H1 (cell line): ENCODE measurements around the gene DPF1. TPM values are rescaled to one million over a fixed set of nuclear protein-coding genes. Genes with fewer than 3 reads are reported as not detected.
A peak's percentile ranks its signal among the peaks of the same experiment; 100 is the strongest.

Experiments used
- CTCF ChIA-PET: fragments of 300-600 bp; sonication (Branson Sonifier 250); formaldehyde crosslinking; loops from one replicate; lab custom pipeline; 2021; ENCODE audit not compliant: partially characterized antibody; lab: Charles Lee
- POLR2A ChIA-PET: fragments of 300-600 bp; sonication (Branson Sonifier 250); formaldehyde crosslinking; loops from one replicate; lab custom pipeline; 2021; ENCODE audit warnings: inconsistent platforms; ENCODE audit not compliant: partially characterized antibody; lab: Charles Lee
- DNase-seq, 2 experiments: peaks; one replicate each; pipeline versions ENCODE4 v3.0.0 to v3.0.0-alpha.2; 2010 to 2022; ENCODE audit warnings: low spot score in 2 of 2, low read depth in 1 of 2, mixed read lengths in 1 of 2
- FAIRE-seq: peaks from 2 replicates; lab custom pipeline; 2011; peaks lifted over from hg19 to GRCh38; lab: Jason Lieb, UNC
- H2AFZ ChIP-seq: 2 replicates; pipeline ENCODE4 v1.8.1; 2012; ENCODE audit warnings: low read length, inconsistent platforms
- H2AK5ac ChIP-seq: 2 replicates; pipeline ENCODE4 v1.6.1; 2013; ENCODE audit warnings: low read depth, low read length
- H2BK120ac ChIP-seq: replicated peaks from 2 replicates; pipeline ENCODE3; 2013; ENCODE audit warnings: low read depth, low read length, inconsistent platforms
- H2BK12ac ChIP-seq: 2 replicates; pipeline ENCODE4 v1.6.1; 2013; ENCODE audit warnings: low read depth, low read length
- H2BK15ac ChIP-seq: 2 replicates; pipeline ENCODE4 v1.6.1; 2013; ENCODE audit warnings: low read length
- H2BK20ac ChIP-seq: 2 replicates; pipeline ENCODE4 v1.6.1; 2013; ENCODE audit warnings: low read length
- H2BK5ac ChIP-seq: 2 replicates; pipeline ENCODE4 v1.6.1; 2013; ENCODE audit warnings: low read depth, low read length
- H3K14ac ChIP-seq: 2 replicates; pipeline ENCODE4 v1.6.1; 2013; ENCODE audit warnings: inconsistent platforms; ENCODE audit not compliant: insufficient read length
- H3K18ac ChIP-seq: 2 replicates; pipeline ENCODE4 v1.6.1; 2013; ENCODE audit warnings: low read length; ENCODE audit errors: extremely low read depth
- H3K23ac ChIP-seq: 2 replicates; pipeline ENCODE4 v1.6.1; 2013; ENCODE audit warnings: inconsistent platforms; ENCODE audit not compliant: insufficient read length
- H3K23me2 ChIP-seq: 2 replicates; pipeline ENCODE4 v1.6.1; 2013; ENCODE audit warnings: low read depth, low read length
- H3K27ac ChIP-seq: 2 replicates; pipeline ENCODE4 v1.6.1; 2011; ENCODE audit warnings: low read depth, low read length, inconsistent platforms
- H3K27me3 ChIP-seq, 4 experiments: replicated peaks in 1 of 4; 1 replicate in 1 of 4; 2 replicates in 3 of 4; pipeline versions ENCODE4 v1.6.1 to v1.8.1; 2011 to 2013; ENCODE audit warnings: low read length in 3 of 4, mild to moderate bottlenecking in 3 of 4, inconsistent platforms in 2 of 4, mixed read lengths in 2 of 4, moderate library complexity in 1 of 4; ENCODE audit not compliant: control insufficient read depth in 3 of 4, insufficient read depth in 3 of 4; ENCODE audit errors: extremely low read depth in 1 of 4
- H3K36me3 ChIP-seq, 4 experiments: 2 replicates each; pipeline versions ENCODE4 v1.6.1 to v1.8.1; 2011 to 2013; ENCODE audit warnings: mild to moderate bottlenecking in 4 of 4, low read length in 3 of 4, moderate library complexity in 2 of 4, control low read depth in 1 of 4, inconsistent platforms in 1 of 4; ENCODE audit not compliant: insufficient read depth in 4 of 4, control insufficient read depth in 2 of 4
- H3K4ac ChIP-seq: replicated peaks from 2 replicates; pipeline ENCODE3; 2013; ENCODE audit warnings: low read length, low read depth, mixed read lengths, inconsistent platforms; ENCODE audit not compliant: insufficient read length
- H3K4me1 ChIP-seq, 4 experiments: replicated peaks in 1 of 4; 1 replicate in 1 of 4; 2 replicates in 3 of 4; pipeline versions ENCODE4 v1.6.1 to v1.8.1; 2011 to 2013; ENCODE audit warnings: low read length in 3 of 4, inconsistent platforms in 2 of 4, mixed read lengths in 1 of 4; ENCODE audit not compliant: insufficient read depth in 4 of 4, control insufficient read depth in 3 of 4
- H3K4me2 ChIP-seq, 2 experiments: 2 replicates each; pipeline versions ENCODE4 v1.6.1 to v1.8.1; 2011 to 2013; ENCODE audit warnings: low read depth in 2 of 2, low read length in 2 of 2, control low read depth in 1 of 2, inconsistent platforms in 1 of 2, mild to moderate bottlenecking in 1 of 2; ENCODE audit not compliant: insufficient read depth in 1 of 2
- H3K4me3 ChIP-seq, 4 experiments: fragments of 200-600, 300-600 bp in 1 of 4; sonication (generic), shearing (Covaris generic), sonication (Bioruptor Twin) in 1 of 4; 2 replicates each; pipeline versions ENCODE4 v1.5.1 to v1.8.1; 2011 to 2016; ENCODE audit warnings: low read length in 4 of 4, low read depth in 3 of 4, control low read depth in 2 of 4, inconsistent platforms in 2 of 4, mild to moderate bottlenecking in 2 of 4, mixed read lengths in 1 of 4, moderate library complexity in 1 of 4; ENCODE audit not compliant: insufficient read depth in 2 of 4; ENCODE audit errors: extremely low read depth in 1 of 4
- H3K56ac ChIP-seq: replicated peaks from 2 replicates; pipeline ENCODE3; 2013; ENCODE audit warnings: low read depth, mild to moderate bottlenecking, mixed read lengths, low read length, inconsistent platforms; ENCODE audit not compliant: insufficient read length
- H3K79me1 ChIP-seq: 2 replicates; pipeline ENCODE4 v1.6.1; 2013; ENCODE audit warnings: low read depth, low read length, control low read depth
- H3K79me2 ChIP-seq, 2 experiments: 2 replicates each; pipeline versions ENCODE4 v1.6.1 to v1.8.1; 2012 to 2013; ENCODE audit warnings: low read length in 2 of 2, mild to moderate bottlenecking in 2 of 2, inconsistent platforms in 1 of 2; ENCODE audit not compliant: insufficient read depth in 2 of 2, control insufficient read depth in 1 of 2
- H3K9ac ChIP-seq, 4 experiments: replicated peaks in 1 of 4; 1 replicate in 1 of 4; 2 replicates in 3 of 4; pipeline versions ENCODE4 v1.6.1 to v1.8.1; 2011 to 2013; ENCODE audit warnings: low read depth in 3 of 4, low read length in 3 of 4, control low read depth in 2 of 4, mild to moderate bottlenecking in 2 of 4, moderate library complexity in 2 of 4, inconsistent platforms in 1 of 4; ENCODE audit errors: extremely low read depth in 1 of 4
- H3K9me3 ChIP-seq, 2 experiments: 2 replicates each; pipeline versions ENCODE4 v1.6.1 to v1.8.1; 2012 to 2013; ENCODE audit warnings: mild to moderate bottlenecking in 2 of 2, moderate library complexity in 2 of 2, control low read depth in 1 of 2, inconsistent platforms in 1 of 2, low read depth in 1 of 2, low read length in 1 of 2, mixed read lengths in 1 of 2; ENCODE audit not compliant: insufficient read depth in 2 of 2
- H4K20me1 ChIP-seq, 2 experiments: replicated peaks in 1 of 2; 2 replicates each; pipeline versions ENCODE3 to v1.8.1; 2011 to 2013; ENCODE audit warnings: inconsistent platforms in 2 of 2, low read length in 2 of 2, mild to moderate bottlenecking in 1 of 2; ENCODE audit not compliant: insufficient read depth in 2 of 2, control insufficient read depth in 1 of 2
- H4K5ac ChIP-seq: 2 replicates; pipeline ENCODE4 v1.6.1; 2013; ENCODE audit warnings: low read length, low read depth, mixed read lengths, inconsistent platforms; ENCODE audit not compliant: insufficient read length
- H4K8ac ChIP-seq: 2 replicates; pipeline ENCODE4 v1.8.0; 2013; ENCODE audit warnings: mild to moderate bottlenecking, moderate library complexity, low read length, inconsistent platforms; ENCODE audit not compliant: insufficient read depth; ENCODE audit errors: extremely low read depth
- H4K91ac ChIP-seq: replicated peaks from 2 replicates; pipeline ENCODE3; 2013; ENCODE audit warnings: low read length, mixed read lengths, inconsistent platforms; ENCODE audit not compliant: insufficient read length
- BRCA1 ChIP-seq: IDR thresholded peaks from 2 replicates; pipeline ENCODE4 v1.6.1; 2012; ENCODE audit warnings: low read depth, low read length, improper control_type of control experiment
- CBX8 ChIP-seq: fragments of 300-800, 300-1000 bp; sonication (generic); IDR thresholded peaks from 2 replicates; pipeline ENCODE4 v1.7.1; 2016; ENCODE audit warnings: low read depth, low read length, borderline replicate concordance
- EGR1 ChIP-seq: IDR thresholded peaks from 2 replicates; pipeline ENCODE4 v1.6.1; 2011; ENCODE audit warnings: low read depth, low read length, borderline replicate concordance
- KDM1A ChIP-seq: fragments of 200-600, 300-600 bp; sonication (generic); IDR thresholded peaks from 2 replicates; pipeline ENCODE4 v1.7.1; 2016; ENCODE audit warnings: mild to moderate bottlenecking, low read length, borderline replicate concordance
- NANOG ChIP-seq: IDR thresholded peaks from 2 replicates; pipeline ENCODE4 v1.6.1; 2011; ENCODE audit warnings: low read length, low read depth, mild to moderate bottlenecking, inconsistent platforms; ENCODE audit not compliant: insufficient read depth, poor library complexity, severe bottlenecking
- SIN3A ChIP-seq, 2 experiments: IDR thresholded peaks in 1 of 2; conservative IDR thresholded peaks in 1 of 2; 2 replicates each; pipeline ENCODE4 v1.6.1; 2011 to 2012; ENCODE audit warnings: low read length in 2 of 2, improper control_type of control experiment in 1 of 2, low read depth in 1 of 2, mild to moderate bottlenecking in 1 of 2
- SRF ChIP-seq: IDR thresholded peaks from 2 replicates; pipeline ENCODE4 v1.6.1; 2011; ENCODE audit warnings: mild to moderate bottlenecking, low read depth, low read length, moderate library complexity
- WGBS, 2 experiments: shearing (Covaris generic) in 1 of 2; methylation state at CpG; one replicate each; pipeline versions ENCODE4 v1.1.6 to v1.1.7; 2013 to 2015; ENCODE audit warnings: low lambda C conversion rate in 2 of 2, mixed read lengths in 2 of 2, inconsistent platforms in 1 of 2, low coverage in 1 of 2, missing lambda C conversion rate in 1 of 2; ENCODE audit not compliant: insufficient replicate concordance in 2 of 2, insufficient coverage in 1 of 2, insufficient read length in 1 of 2; ENCODE audit errors: extremely low coverage in 1 of 2, missing lambda C conversion rate in 1 of 2; 5-methylcytosine and 5-hydroxymethylcytosine counted together
- polyA plus RNA-seq, 7 experiments: library from polyadenylated mRNA; depleted of rRNA in 3 of 7; stranded (reverse) in 5 of 7; unstranded in 2 of 7; fragments of >200 nt in 5 of 7; fragments of 200-250 nt in 2 of 7; gene quantifications; 1 replicate in 5 of 7; 2 replicates in 1 of 7; 4 replicates in 1 of 7; pipeline versions ENCODE4 v1.2.1 to v1.2.3, GENCODE V29; 2011 to 2013; ENCODE audit warnings: missing spikeins in 2 of 7, mixed read lengths in 2 of 7
- total RNA-seq: library from RNA; stranded (reverse); fragmentation: NEBNext Ultra II Directional; extraction: Animal tissue kit (Norgen Biotek cat#: 25700); gene quantifications from 2 replicates; pipeline ENCODE4 v1.2.1, GENCODE V29; 2021

The DPF1 gene
- total and polyA plus RNA-seq, 2 of the 8 experiments (the other 6 are each of a cell fraction or from before 2014, with no cell fraction given), result 12.9 to 15.6 TPM

DNA sequence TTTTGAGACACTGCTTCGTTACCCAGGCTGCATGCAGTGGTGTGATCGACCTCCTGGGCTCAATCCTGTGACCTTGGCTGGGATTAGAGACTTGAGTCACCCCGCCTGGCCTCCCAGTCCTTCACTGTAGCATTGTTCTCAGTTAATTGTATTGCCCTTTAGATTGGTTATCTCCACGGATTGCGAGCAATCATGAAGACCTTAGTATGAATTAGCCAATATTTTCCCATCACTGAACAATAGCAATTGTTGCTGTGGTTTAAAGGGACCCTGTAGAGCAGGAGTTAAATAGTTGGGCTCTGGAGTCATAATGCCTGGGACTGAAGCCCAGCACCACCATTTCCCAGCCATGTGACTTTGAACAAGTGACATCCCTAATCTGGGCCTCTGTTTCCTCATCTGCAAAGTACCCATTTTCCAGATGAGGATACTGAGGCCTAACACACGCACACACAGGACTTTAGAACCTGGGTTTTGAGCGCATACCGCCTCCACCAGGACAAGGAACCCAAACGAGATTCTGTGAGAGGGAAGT, 23.8 kb upstream of the DPF1 start:
- no peaks in the 10 kb centered on the region for H3K9me3 ChIP-seq
- H3K14ac ChIP-seq, result no peak overlapping the region
- H2AFZ ChIP-seq, result no peak overlapping the region
- H2BK5ac ChIP-seq, result no peak overlapping the region
- H4K20me1 ChIP-seq, result no peaks in the 10 kb centered on the region
- no peak overlapping the region for H3K4ac ChIP-seq
- no peaks in the 10 kb centered on the region for H3K79me1 ChIP-seq
- no peak overlapping the region for H3K4me2 ChIP-seq
- H2BK20ac ChIP-seq, result no peak overlapping the region
- H3K36me3 ChIP-seq, result no peaks in the 10 kb centered on the region
- H3K79me2 ChIP-seq, result no peaks in the 10 kb centered on the region
- H3K4me1 ChIP-seq, result peaks cover 10 to 27% (median 16%) of the 10 kb centered on the region in 4 experiments
- H2BK12ac ChIP-seq, result no peak overlapping the region
- H2AK5ac ChIP-seq, result 0 out of 2 replicates have a peak overlapping the region, but pooled peaks have one; percentile 17
- no peak overlapping the region for H2BK15ac ChIP-seq
- H3K9ac ChIP-seq, result no peak overlapping the region
- no peak for FAIRE-seq
- peaks cover 5% of the 10 kb centered on the region; the same call in 1 of the 2 replicates for H3K23me2 ChIP-seq
- DNase-seq, result no peak
- H4K8ac ChIP-seq, result no peak overlapping the region
- WGBS, 2 experiments, result 88% methylated on average over 9 of the region's 9 CpGs; no CpG with 5 or more reads in 1 of the 2 experiments
- no peaks in the 10 kb centered on the region; a peak in 2 of 7 replicates for H3K27me3 ChIP-seq
- no peak overlapping the region for H4K5ac ChIP-seq
- H3K56ac ChIP-seq, result no peak overlapping the region
- POLR2A ChIA-PET, result interaction anchor here (0.6 to 1.5 kb wide), 3 partner anchors 8 to 178 kb away, joined by 3 to 4 read pairs (median 3); partner anchors contain the start of gene SPINT2
- H3K18ac ChIP-seq, result no peak overlapping the region
- CTCF ChIA-PET, result interaction anchor here (0.6 to 9.5 kb wide), 6 partner anchors 8 to 126 kb away, joined by 3 to 124 read pairs (median 64); partner anchors contain the start of genes CATSPERG, PPP1R14A and PSMD8
- no peak overlapping the region for H3K27ac ChIP-seq
- no peak overlapping the region for H4K91ac ChIP-seq
- no peak overlapping the region for H2BK120ac ChIP-seq
- no peak overlapping the region for H3K23ac ChIP-seq
- no peak overlapping the region for H3K4me3 ChIP-seq
- no peak for TF ChIP-seq BRCA1
- TF ChIP-seq KDM1A, result peak; percentile 95
- TF ChIP-seq SRF, result no peak
- TF ChIP-seq SIN3A (conservative IDR thresholded peaks at IDR 0.05 in 1 of 2, IDR thresholded peaks at IDR 0.05 in 1 of 2; ENCODE audit: low read depth in 1 of 2, low read length in 2 of 2), result no peak
- TF ChIP-seq EGR1, result no peak
- no peak for TF ChIP-seq NANOG
- no peak for TF ChIP-seq CBX8
